Gastrocnemius medialis (tissue), 4 donors: ENCODE data around the gene ARAP2. TPM values are rescaled to one million over a fixed set of nuclear protein-coding genes. Genes with fewer than 3 reads are reported as not detected.

Source experiments
- ATAC-seq, 2 donors: fragments of 150-250 bp; one replicate each; pipeline ENCODE4 v1.9.1; 2016
- DNase-seq, 2 donors: peaks; one replicate each; pipeline ENCODE4 v3.0.0-alpha.2; 2019
- H3K27ac ChIP-seq, 4 donors: fragments of 200-600 bp; sonication (generic); 1 replicate in 1 of 4; 2 replicates in 3 of 4; pipeline ENCODE4 v1.5.1; 2016 to 2018; ENCODE audit warnings: mild to moderate bottlenecking in 2 of 4, moderate library complexity in 1 of 4
- H3K27me3 ChIP-seq, 3 donors: fragments of 200-600 bp; sonication (generic) in 2 of 3; 1 replicate in 1 of 3; 2 replicates in 2 of 3; pipeline versions ENCODE4 v1.5.1 to v1.6.0; 2016 to 2019; ENCODE audit warnings: mild to moderate bottlenecking in 1 of 3, moderate library complexity in 1 of 3
- H3K36me3 ChIP-seq, 2 donors: fragments of 200-600 bp; sonication (generic) in 1 of 2; one replicate each; pipeline ENCODE4 v1.5.1; 2017 to 2018
- H3K4me1 ChIP-seq, 2 donors: fragments of 200-600 bp; sonication (generic) in 1 of 2; one replicate each; pipeline ENCODE4 v1.5.1; 2016 to 2017; ENCODE audit warnings: mild to moderate bottlenecking in 2 of 2
- H3K4me3 ChIP-seq, 4 donors: fragments of 200-600 bp; sonication (generic) in 3 of 4; 1 replicate in 1 of 4; 2 replicates in 3 of 4; pipeline ENCODE4 v1.5.1; 2016 to 2019; ENCODE audit warnings: mild to moderate bottlenecking in 2 of 4
- H3K9me3 ChIP-seq, 3 donors: fragments of 200-600 bp; sonication (generic) in 2 of 3; 1 replicate in 1 of 3; 2 replicates in 2 of 3; pipeline ENCODE4 v1.5.1; 2016 to 2019
- POLR2A ChIP-seq, 2 donors: fragments of 450-650 bp; IDR thresholded peaks; one replicate each; pipeline ENCODE4 v1.6.1; 2017; ENCODE audit warnings: antibody characterized with exemption in 2 of 2, mild to moderate bottlenecking in 2 of 2, moderate library complexity in 2 of 2
- in situ Hi-C, 4 donors: fragments of 200-750 bp; cut with MboI; loops; one replicate each; pipeline versions ENCODE4 v1.15.0 to v1.8.0; 2017; ENCODE audit warnings: low sequenced_read_pairs in 4 of 4
- intact Hi-C: fragments of 100-400 bp; cut with DNase I; formaldehyde crosslinking; loops from one replicate; pipeline ENCODE4 v1.15.1; 2023; ENCODE audit warnings: low total_unique reads
- total RNA-seq, 4 donors: library from RNA; depleted of rRNA; stranded (reverse); fragments of >200 nt; gene quantifications; one replicate each; pipeline versions ENCODE4 v1.1.0 to v1.2.3, GENCODE V29; 2016
- TF ChIP-seq, protein P1 (sequence below), 5 experiments: fragments of 450-650 bp in 3 of 5; fragments of 200-600 bp in 2 of 5; sonication (generic) in 2 of 5; IDR thresholded peaks in 4 of 5; conservative IDR thresholded peaks in 1 of 5; 1 replicate in 4 of 5; 2 replicates in 1 of 5; pipeline ENCODE4 v1.5.1; 2016 to 2019; ENCODE audit warnings: antibody characterized with exemption in 5 of 5, mild to moderate bottlenecking in 3 of 5, moderate library complexity in 3 of 5

The ARAP2 gene
- total RNA-seq, 4 donors from 2014 or later, result 0.32 to 10.3 (median 1.1) TPM

DNA sequence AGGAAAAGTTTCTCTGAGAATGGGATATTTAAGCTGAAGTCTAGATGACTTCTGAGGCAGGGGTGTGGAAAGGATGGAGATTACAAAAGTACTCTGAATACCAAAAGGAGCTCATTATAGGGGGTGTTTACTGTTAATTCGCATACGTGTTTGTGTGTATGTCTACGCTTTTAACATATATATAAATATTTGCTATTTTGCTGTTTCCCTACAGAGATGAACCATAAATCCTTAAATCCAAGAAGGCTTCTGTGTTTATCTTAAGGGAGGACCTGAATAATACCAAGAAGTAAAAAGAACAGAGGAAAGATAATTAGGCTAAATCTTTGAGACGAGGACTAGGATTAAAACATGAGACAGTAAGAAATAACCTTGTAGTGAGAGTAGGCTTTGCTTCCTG, 166.0 kb downstream of the ARAP2 start:
- DNase-seq (no peak), ATAC-seq (no peak)
- intact Hi-C loops (no loop called here), in situ Hi-C loops (no loop called here)
- H3K27me3 ChIP-seq, result no peaks in the 10 kb centered on the region
- TF ChIP-seq, protein P1, sequence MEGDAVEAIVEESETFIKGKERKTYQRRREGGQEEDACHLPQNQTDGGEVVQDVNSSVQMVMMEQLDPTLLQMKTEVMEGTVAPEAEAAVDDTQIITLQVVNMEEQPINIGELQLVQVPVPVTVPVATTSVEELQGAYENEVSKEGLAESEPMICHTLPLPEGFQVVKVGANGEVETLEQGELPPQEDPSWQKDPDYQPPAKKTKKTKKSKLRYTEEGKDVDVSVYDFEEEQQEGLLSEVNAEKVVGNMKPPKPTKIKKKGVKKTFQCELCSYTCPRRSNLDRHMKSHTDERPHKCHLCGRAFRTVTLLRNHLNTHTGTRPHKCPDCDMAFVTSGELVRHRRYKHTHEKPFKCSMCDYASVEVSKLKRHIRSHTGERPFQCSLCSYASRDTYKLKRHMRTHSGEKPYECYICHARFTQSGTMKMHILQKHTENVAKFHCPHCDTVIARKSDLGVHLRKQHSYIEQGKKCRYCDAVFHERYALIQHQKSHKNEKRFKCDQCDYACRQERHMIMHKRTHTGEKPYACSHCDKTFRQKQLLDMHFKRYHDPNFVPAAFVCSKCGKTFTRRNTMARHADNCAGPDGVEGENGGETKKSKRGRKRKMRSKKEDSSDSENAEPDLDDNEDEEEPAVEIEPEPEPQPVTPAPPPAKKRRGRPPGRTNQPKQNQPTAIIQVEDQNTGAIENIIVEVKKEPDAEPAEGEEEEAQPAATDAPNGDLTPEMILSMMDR (IDR thresholded peaks at IDR 0.05 in 4 of 5, conservative IDR thresholded peaks at IDR 0.05 in 1 of 5), result no peak
- no peak for TF ChIP-seq POLR2A (IDR thresholded peaks at IDR 0.05)
- no peaks in the 10 kb centered on the region for H3K4me1 ChIP-seq
- no peak overlapping the region for H3K4me3 ChIP-seq
- H3K36me3 ChIP-seq, result no peaks in the 10 kb centered on the region
- H3K27ac ChIP-seq, result no peak overlapping the region
- H3K9me3 ChIP-seq, result no peaks in the 10 kb centered on the region

DNA sequence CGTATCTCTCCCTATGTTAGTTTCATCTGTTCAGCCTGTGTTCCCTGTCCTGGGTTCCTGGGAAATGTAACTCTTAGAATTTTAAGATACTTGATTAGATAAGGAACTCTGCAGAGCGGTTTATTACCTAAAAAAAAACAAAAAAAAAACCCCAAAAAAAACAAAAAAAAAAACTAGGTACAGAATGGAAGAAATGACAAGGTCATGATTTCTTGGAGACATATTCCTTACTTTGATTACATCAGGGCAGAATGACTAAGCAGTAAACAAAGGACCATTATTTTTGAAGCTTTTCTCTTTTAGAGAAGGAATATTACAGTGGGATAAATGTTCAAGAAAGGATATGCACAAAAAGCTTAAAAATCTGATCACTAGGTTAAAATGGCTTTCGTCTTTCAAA, 171.8 kb downstream of the ARAP2 start:
- no peak for TF ChIP-seq POLR2A (IDR thresholded peaks at IDR 0.05)
- TF ChIP-seq, protein P1 (IDR thresholded peaks at IDR 0.05 in 4 of 5, conservative IDR thresholded peaks at IDR 0.05 in 1 of 5), result no peak
- intact Hi-C loops, result no loop called here
- in situ Hi-C loops, result no loop called here
- H3K9me3 ChIP-seq, result no peaks in the 10 kb centered on the region
- ATAC-seq (no peak), DNase-seq (no peak)
- no peak overlapping the region for H3K4me3 ChIP-seq
- no peaks in the 10 kb centered on the region for H3K36me3 ChIP-seq
- no peak overlapping the region for H3K27ac ChIP-seq
- no peaks in the 10 kb centered on the region for H3K4me1 ChIP-seq
- no peaks in the 10 kb centered on the region for H3K27me3 ChIP-seq

DNA sequence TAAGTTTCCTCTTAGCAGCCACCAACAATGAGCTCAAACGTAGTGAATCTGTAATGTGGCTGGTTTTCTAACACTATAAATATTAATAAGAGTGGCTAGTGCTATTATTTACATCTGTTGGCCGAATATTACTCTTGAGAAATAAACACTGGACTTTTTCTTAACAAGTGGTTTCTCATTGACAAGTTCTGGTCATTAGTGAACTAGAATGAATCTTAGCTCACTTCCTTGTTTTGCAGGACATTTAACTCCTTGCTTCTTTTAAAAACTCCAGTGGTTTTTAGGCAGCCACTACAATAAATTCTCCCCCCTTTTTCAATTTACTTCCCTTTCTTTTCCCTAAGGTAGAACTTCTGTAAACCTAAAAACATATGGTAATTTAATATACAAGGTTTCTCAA, 177.2 kb downstream of the ARAP2 start:
- Histone ChIP-seq H3K4me1 (no peaks in the 10 kb centered on the region), H3K9me3 (no peaks in the 10 kb centered on the region), H3K27me3 (no peaks in the 10 kb centered on the region), H3K27ac (no peak overlapping the region), H3K4me3 (no peak overlapping the region), H3K36me3 (no peaks in the 10 kb centered on the region)
- intact Hi-C loops (no loop called here), in situ Hi-C loops (no loop called here)
- no peak for TF ChIP-seq POLR2A (IDR thresholded peaks at IDR 0.05)
- TF ChIP-seq, protein P1 (IDR thresholded peaks at IDR 0.05 in 4 of 5, conservative IDR thresholded peaks at IDR 0.05 in 1 of 5), result no peak
- DNase-seq (no peak), ATAC-seq (no peak)

DNA sequence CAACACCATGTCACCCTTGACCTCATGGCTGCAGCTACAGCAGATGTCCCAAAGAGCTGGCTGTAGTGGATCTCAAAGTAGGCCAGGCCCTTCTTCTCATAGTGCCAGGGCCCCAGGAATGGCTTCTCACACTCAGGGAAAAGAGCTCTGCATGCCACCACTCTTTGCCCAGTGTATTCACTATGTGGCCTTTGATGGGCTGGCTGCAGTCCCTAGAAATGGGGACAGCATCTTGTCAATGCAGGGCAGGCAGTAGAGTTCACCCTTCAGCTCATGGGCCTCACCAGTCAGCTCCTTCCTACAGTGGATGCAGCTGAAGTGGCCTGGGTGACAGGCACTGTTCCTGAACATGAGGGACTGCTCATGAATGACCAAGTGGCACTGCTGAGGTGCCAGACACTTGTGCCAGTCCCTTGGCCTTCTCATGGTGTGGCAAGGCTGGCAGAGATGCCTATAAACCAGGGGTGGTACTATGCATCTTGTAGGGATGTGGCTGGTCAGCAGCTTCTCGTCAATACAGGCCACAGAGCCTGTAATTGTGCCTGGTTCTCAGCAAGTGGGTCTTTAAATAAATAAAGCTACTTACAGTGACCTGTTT, 178.9 kb downstream of the ARAP2 start:
- ATAC-seq, result no peak
- no peak for DNase-seq
- H3K36me3 ChIP-seq, result no peaks in the 10 kb centered on the region
- in situ Hi-C loops, result no loop called here
- TF ChIP-seq, protein P1 (IDR thresholded peaks at IDR 0.05 in 4 of 5, conservative IDR thresholded peaks at IDR 0.05 in 1 of 5), result no peak
- no peak for TF ChIP-seq POLR2A (IDR thresholded peaks at IDR 0.05)
- H3K4me1 ChIP-seq, result no peaks in the 10 kb centered on the region
- H3K27ac ChIP-seq, result no peak overlapping the region
- H3K27me3 ChIP-seq, result no peaks in the 10 kb centered on the region
- intact Hi-C loops, result no loop called here
- no peaks in the 10 kb centered on the region for H3K9me3 ChIP-seq
- no peak overlapping the region for H3K4me3 ChIP-seq

DNA sequence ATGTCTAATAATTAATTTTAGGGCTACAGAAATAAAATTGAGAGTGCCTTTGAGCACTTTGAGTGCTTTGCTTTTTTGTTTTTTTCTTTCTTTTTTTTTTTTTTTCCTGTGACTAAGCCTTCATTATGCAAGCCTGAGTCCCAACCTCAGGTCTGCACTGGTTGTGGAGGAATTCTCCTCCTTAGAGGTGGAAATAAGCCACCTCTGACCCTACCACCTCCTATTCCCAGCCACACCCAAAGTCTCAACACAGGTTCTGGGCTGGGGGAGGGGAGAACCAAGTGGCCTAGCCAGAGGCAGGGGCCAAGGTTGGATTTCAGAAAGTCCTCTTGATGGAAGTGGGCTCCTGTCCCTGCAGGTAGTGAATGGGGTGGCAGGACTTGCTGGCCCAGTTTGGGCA, 180.2 kb downstream of the ARAP2 start:
- intact Hi-C loops, result no loop called here
- ATAC-seq (no peak), DNase-seq (no peak)
- no peaks in the 10 kb centered on the region for H3K9me3 ChIP-seq
- in situ Hi-C loops, result no loop called here
- H3K4me1 ChIP-seq, result no peaks in the 10 kb centered on the region
- no peak overlapping the region for H3K4me3 ChIP-seq
- H3K27me3 ChIP-seq, result no peaks in the 10 kb centered on the region
- TF ChIP-seq, protein P1 (IDR thresholded peaks at IDR 0.05 in 4 of 5, conservative IDR thresholded peaks at IDR 0.05 in 1 of 5), result no peak
- no peak for TF ChIP-seq POLR2A (IDR thresholded peaks at IDR 0.05)
- no peak overlapping the region for H3K27ac ChIP-seq
- H3K36me3 ChIP-seq, result no peaks in the 10 kb centered on the region
